Endothelial cell of umbilical vein (primary cell): ENCODE results near the gene TLR1. TPM values are rescaled to one million over a fixed set of nuclear protein-coding genes. Genes with fewer than 3 reads are reported as not detected.

Experiments used
- BruUV-seq: library from RNA; stranded (reverse); fragments of 400-500 nt; replicated peaks from 2 replicates; lab custom pipeline; 2021; lab: Mats Ljungman, UMichigan
- CTCF ChIA-PET: fragments of 300-600, 350-600 bp; sonication (Branson Sonifier 250); formaldehyde crosslinking; loops from one replicate; lab custom pipeline; 2021; ENCODE audit warnings: antibody characterized with exemption, inconsistent platforms; lab: Charles Lee
- POLR2A ChIA-PET: fragments of 300-600, 350-600 bp; sonication (Branson Sonifier 250); formaldehyde crosslinking; loops from one replicate; lab custom pipeline; 2021; ENCODE audit warnings: antibody characterized with exemption, inconsistent platforms; lab: Charles Lee
- DNase-seq: peaks from one replicate; pipeline ENCODE4 v3.0.0-alpha.2; 2011; ENCODE audit warnings: low read depth, low spot score
- FAIRE-seq: peaks from 2 replicates; lab custom pipeline; 2011; peaks lifted over from hg19 to GRCh38; lab: Jason Lieb, UNC
- H2AFZ ChIP-seq: 2 replicates; pipeline ENCODE4 v1.6.0; 2012; ENCODE audit warnings: low read depth, low read length, control low read depth, inconsistent platforms
- H3K27ac ChIP-seq: 2 replicates; pipeline ENCODE4 v1.5.1; 2011; ENCODE audit warnings: low read depth, mild to moderate bottlenecking, control low read depth, low read length, moderate library complexity; ENCODE audit not compliant: insufficient read depth
- H3K27me3 ChIP-seq, 2 experiments: 2 replicates each; pipeline versions ENCODE4 v1.6.0 to v1.6.1; 2011; ENCODE audit warnings: low read length in 2 of 2, mixed read lengths in 1 of 2; ENCODE audit not compliant: control insufficient read depth in 2 of 2, insufficient read depth in 2 of 2
- H3K36me3 ChIP-seq, 2 experiments: 2 replicates in 1 of 2; 3 replicates in 1 of 2; pipeline ENCODE4 v1.5.1; 2011; ENCODE audit warnings: low read length in 2 of 2, mild to moderate bottlenecking in 1 of 2, moderate library complexity in 1 of 2; ENCODE audit not compliant: control insufficient read depth in 2 of 2, insufficient read depth in 2 of 2; ENCODE audit errors: extremely low read depth in 1 of 2
- H3K4me1 ChIP-seq: 3 replicates; pipeline ENCODE4 v1.5.1; 2011; ENCODE audit warnings: mild to moderate bottlenecking, low read length; ENCODE audit not compliant: control insufficient read depth, insufficient read depth; ENCODE audit errors: extremely low read depth
- H3K4me2 ChIP-seq: 2 replicates; pipeline ENCODE4 v1.6.1; 2011; ENCODE audit warnings: low read length, control low read depth, mixed read lengths; ENCODE audit not compliant: insufficient read depth
- H3K4me3 ChIP-seq, 3 experiments: fragments of 200-600 bp in 1 of 3; sonication (generic), shearing (Covaris generic) in 1 of 3; replicated peaks in 1 of 3; 2 replicates each; pipeline ENCODE4 v1.5.1; 2011 to 2016; ENCODE audit warnings: control low read depth in 3 of 3, low read length in 3 of 3, mild to moderate bottlenecking in 2 of 3, inconsistent platforms in 1 of 3, low read depth in 1 of 3, moderate library complexity in 1 of 3; ENCODE audit not compliant: insufficient read depth in 1 of 3
- H3K79me2 ChIP-seq: 2 replicates; pipeline ENCODE4 v1.6.0; 2012; ENCODE audit warnings: low read length, inconsistent platforms; ENCODE audit not compliant: control insufficient read depth, insufficient read depth
- H3K9ac ChIP-seq: replicated peaks from 2 replicates; pipeline ENCODE3; 2011; ENCODE audit warnings: low read length, control low read depth; ENCODE audit not compliant: insufficient read depth; ENCODE audit errors: extremely low read depth
- H3K9me1 ChIP-seq: replicated peaks from 3 replicates; pipeline ENCODE4 v1.6.0; 2011; ENCODE audit warnings: mild to moderate bottlenecking, low read length; ENCODE audit not compliant: control insufficient read depth, insufficient read depth; ENCODE audit errors: extremely low read depth
- H3K9me3 ChIP-seq: replicated peaks from 2 replicates; pipeline ENCODE4 v1.5.1; 2012; ENCODE audit warnings: low read length, inconsistent platforms; ENCODE audit not compliant: control insufficient read depth, insufficient read depth
- H4K20me1 ChIP-seq: replicated peaks from 2 replicates; pipeline ENCODE3; 2011; ENCODE audit warnings: mild to moderate bottlenecking, low read length; ENCODE audit not compliant: control insufficient read depth, insufficient read depth; ENCODE audit errors: extremely low read depth
- EZH2 ChIP-seq: IDR thresholded peaks from 2 replicates; pipeline ENCODE4 v1.6.1; 2012; ENCODE audit warnings: borderline replicate concordance, low read depth, mild to moderate bottlenecking, moderate library complexity, low read length, inconsistent platforms; ENCODE audit not compliant: severe bottlenecking
- FOS ChIP-seq: IDR thresholded peaks from 2 replicates; pipeline ENCODE4 v1.6.1; 2011; ENCODE audit warnings: mild to moderate bottlenecking, low read length, moderate library complexity, borderline replicate concordance; ENCODE audit not compliant: insufficient read depth
- JUN ChIP-seq: IDR thresholded peaks from 2 replicates; pipeline ENCODE4 v1.6.1; 2011; ENCODE audit warnings: borderline replicate concordance, low read depth; ENCODE audit not compliant: insufficient read length, insufficient read depth
- POLR2A ChIP-seq: IDR thresholded peaks from 2 replicates; pipeline ENCODE4 v1.6.1; 2012; ENCODE audit warnings: low read depth, mild to moderate bottlenecking, control low read depth, low read length
- POLR2AphosphoS5 ChIP-seq: IDR thresholded peaks from 2 replicates; pipeline ENCODE4 v1.6.1; 2012; ENCODE audit warnings: low read depth, mild to moderate bottlenecking, control low read depth, low read length, moderate library complexity; ENCODE audit not compliant: insufficient read depth
- dilution Hi-C: fragments of 300-500 bp; cut with MboI; formaldehyde crosslinking; loops from one replicate; pipeline ENCODE4 v1.15.0; 2019; ENCODE audit warnings: low sequenced_read_pairs; ENCODE audit not compliant: extremely low pct_ligation_motif_present
- intact Hi-C: fragments of 100-400 bp; cut with micrococcal nuclease; formaldehyde crosslinking; loops from one replicate; pipeline ENCODE4 v1.10.0; 2022
- polyA plus RNA-seq, 4 experiments: library from polyadenylated mRNA; depleted of rRNA in 3 of 4; stranded (reverse) in 3 of 4; unstranded in 1 of 4; fragments of >200 nt; gene quantifications; 2 replicates each; pipeline versions ENCODE4 v1.2.1 to v1.2.3, GENCODE V29; 2011 to 2012; ENCODE audit warnings: missing spikeins in 1 of 4
- total RNA-seq: library from RNA; stranded (reverse); gene quantifications from 2 replicates; pipeline ENCODE4 v1.2.3, GENCODE V29; 2021
- TF ChIP-seq, protein P1 (sequence below), 2 donors: IDR thresholded peaks; 1 replicate in 1 of 2; 2 replicates in 1 of 2; pipeline ENCODE4 v1.5.1; 2011; ENCODE audit warnings: low read length in 2 of 2, mild to moderate bottlenecking in 2 of 2, moderate library complexity in 2 of 2, control low read depth in 1 of 2, inconsistent platforms in 1 of 2, low read depth in 1 of 2; ENCODE audit not compliant: insufficient read depth in 1 of 2; ENCODE audit errors: extremely low read depth in 1 of 2

Gene TLR1
- total and polyA plus RNA-seq, 2 donors (not counting 3 experiments of a cell fraction or from before 2014, with no cell fraction given), result 0.81 to 2.7 TPM

GRCh38 chr4:38785901-38786402 is 18.6 kb downstream of the TLR1 start:
- DNase-seq (no peak), FAIRE-seq (no peak)
- no peak overlapping the region for H3K9ac ChIP-seq
- no peaks in the 10 kb centered on the region for H3K79me2 ChIP-seq
- ChIA-PET CTCF (interaction anchor here (2.5 kb wide), 1 partner anchor 26 kb away, joined by 14 read pairs; no protein-coding TSS in a partner anchor), POLR2A (no interaction called here)
- H2AFZ ChIP-seq, result no peak overlapping the region
- no peaks in the 10 kb centered on the region for H3K9me1 ChIP-seq
- no peak overlapping the region for H3K4me3 ChIP-seq
- no peaks in the 10 kb centered on the region for H3K27me3 ChIP-seq
- no peaks in the 10 kb centered on the region for H3K4me1 ChIP-seq
- BruUV-seq, result no TSS peak
- dilution Hi-C loops, result no loop called here
- H3K4me2 ChIP-seq, result no peak overlapping the region
- TF ChIP-seq POLR2A (no peak), FOS (no peak), POLR2AphosphoS5 (no peak), JUN (no peak), EZH2 (no peak)
- TF ChIP-seq, protein P1, sequence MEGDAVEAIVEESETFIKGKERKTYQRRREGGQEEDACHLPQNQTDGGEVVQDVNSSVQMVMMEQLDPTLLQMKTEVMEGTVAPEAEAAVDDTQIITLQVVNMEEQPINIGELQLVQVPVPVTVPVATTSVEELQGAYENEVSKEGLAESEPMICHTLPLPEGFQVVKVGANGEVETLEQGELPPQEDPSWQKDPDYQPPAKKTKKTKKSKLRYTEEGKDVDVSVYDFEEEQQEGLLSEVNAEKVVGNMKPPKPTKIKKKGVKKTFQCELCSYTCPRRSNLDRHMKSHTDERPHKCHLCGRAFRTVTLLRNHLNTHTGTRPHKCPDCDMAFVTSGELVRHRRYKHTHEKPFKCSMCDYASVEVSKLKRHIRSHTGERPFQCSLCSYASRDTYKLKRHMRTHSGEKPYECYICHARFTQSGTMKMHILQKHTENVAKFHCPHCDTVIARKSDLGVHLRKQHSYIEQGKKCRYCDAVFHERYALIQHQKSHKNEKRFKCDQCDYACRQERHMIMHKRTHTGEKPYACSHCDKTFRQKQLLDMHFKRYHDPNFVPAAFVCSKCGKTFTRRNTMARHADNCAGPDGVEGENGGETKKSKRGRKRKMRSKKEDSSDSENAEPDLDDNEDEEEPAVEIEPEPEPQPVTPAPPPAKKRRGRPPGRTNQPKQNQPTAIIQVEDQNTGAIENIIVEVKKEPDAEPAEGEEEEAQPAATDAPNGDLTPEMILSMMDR (IDR thresholded peaks at IDR 0.05; ENCODE audit: extremely low read depth in 1 of 2, insufficient read depth in 1 of 2, low read depth in 1 of 2, low read length in 2 of 2), result no peak
- H3K9me3 ChIP-seq, result no peaks in the 10 kb centered on the region
- no peak overlapping the region for H3K27ac ChIP-seq
- no peaks in the 10 kb centered on the region for H4K20me1 ChIP-seq
- no peaks in the 10 kb centered on the region for H3K36me3 ChIP-seq
- intact Hi-C loops, result no loop called here
